Endometrium (tissue), 2 donors: ENCODE data around the gene EHD2.
"Not testable (repeated sequence)": the region's sequence is repeated elsewhere in the genome, so short reads cannot be mapped to it uniquely, and the experiment has no call there.

Experiments used
- FAIRE-seq: peaks from 2 replicates; lab custom pipeline; 2012; peaks lifted over from hg19 to GRCh38; lab: Jason Lieb, UNC
- donor health status: control.
- donor health status: control.

EHD2 gene

DNA sequence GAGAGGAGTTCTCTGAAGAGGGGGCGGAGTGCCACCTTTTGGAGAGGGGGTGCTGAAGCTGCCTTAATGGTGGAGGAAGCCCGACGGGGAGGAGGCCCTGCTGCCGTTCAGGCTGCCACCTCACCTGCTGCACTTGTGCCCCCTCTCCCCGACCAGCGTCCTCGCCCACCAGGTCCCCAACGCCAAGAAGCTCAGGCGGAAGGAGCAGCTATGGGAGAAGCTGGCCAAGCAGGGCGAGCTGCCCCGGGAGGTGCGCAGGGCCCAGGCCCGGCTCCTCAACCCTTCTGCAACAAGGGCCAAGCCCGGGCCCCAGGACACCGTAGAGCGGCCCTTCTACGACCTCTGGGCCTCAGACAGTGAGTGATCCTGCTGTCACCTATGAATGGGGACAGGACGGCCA lies 37.5 kb downstream of the EHD2 start:
- FAIRE-seq, result no peak

DNA sequence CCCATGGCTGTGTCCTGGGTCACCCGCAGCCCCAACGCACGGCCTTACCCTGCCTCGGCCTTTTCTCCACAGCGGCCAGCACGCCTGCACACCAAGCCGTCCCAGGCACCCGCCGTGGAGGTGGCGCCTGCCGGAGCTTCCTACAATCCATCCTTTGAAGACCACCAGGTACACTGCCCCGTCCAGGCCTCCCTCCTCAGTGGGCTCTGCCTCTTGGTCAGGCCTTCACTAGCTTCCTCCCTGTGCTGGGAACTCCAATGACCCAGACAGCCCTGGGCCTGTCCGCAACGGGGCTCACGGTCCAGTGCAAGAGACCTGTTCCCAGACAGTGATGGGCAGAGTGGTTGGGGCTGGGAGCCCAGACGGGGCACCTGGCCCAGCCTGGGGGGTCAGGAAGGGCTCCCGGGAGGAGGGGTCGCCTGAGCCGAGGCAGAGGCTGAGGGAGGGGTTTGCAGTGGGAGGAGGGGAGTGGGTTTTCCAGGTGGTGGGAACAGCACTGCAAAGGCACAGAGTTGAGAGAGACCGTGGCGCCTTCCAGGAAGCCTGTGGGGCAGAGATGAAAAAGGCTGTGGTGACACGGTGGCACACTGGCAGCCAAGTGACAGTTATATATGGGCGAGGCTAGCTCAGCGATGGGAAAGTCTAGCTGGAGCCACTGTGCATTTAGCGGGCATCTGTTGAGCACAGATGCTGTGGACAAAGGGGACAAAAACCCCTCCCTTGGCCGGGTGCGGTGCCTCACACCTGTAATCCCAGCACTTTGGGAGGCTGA lies 39.4 kb downstream of the EHD2 start:
- FAIRE-seq, result no peak

DNA sequence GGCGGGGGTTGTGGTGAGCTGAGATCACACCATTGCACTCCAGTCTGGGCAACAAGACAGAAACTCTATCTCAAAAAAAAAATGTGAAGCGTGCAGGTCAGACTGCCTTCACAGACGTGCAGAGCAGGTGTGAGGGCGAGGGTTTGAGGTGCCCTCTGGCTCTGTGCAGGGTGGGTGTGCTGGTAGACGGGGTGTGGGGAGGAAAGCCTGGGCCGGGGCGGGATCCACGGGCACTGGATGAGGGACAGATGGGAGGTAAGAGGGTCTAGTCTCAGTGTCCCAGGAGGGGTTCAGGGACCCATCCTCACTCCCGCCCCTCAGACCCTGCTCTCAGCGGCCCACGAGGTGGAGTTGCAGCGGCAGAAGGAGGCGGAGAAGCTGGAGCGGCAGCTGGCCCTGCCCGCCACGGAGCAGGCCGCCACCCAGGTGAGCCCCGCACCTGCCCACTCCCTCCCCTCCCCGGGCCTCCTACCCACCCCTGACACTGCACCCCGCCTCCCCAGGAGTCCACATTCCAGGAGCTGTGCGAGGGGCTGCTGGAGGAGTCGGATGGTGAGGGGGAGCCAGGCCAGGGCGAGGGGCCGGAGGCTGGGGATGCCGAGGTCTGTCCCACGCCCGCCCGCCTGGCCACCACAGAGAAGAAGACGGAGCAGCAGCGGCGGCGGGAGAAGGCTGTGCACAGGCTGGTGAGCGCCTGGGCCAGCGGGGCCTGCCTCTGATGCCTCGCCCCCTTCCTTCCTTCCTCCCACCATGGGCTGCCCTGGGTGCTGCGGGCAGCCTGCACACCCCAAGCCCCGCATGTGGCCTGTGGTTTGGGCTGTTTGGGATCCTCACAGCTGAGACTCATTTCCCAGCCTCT lies 41.2 kb downstream of the EHD2 start:
- no peak for FAIRE-seq

DNA sequence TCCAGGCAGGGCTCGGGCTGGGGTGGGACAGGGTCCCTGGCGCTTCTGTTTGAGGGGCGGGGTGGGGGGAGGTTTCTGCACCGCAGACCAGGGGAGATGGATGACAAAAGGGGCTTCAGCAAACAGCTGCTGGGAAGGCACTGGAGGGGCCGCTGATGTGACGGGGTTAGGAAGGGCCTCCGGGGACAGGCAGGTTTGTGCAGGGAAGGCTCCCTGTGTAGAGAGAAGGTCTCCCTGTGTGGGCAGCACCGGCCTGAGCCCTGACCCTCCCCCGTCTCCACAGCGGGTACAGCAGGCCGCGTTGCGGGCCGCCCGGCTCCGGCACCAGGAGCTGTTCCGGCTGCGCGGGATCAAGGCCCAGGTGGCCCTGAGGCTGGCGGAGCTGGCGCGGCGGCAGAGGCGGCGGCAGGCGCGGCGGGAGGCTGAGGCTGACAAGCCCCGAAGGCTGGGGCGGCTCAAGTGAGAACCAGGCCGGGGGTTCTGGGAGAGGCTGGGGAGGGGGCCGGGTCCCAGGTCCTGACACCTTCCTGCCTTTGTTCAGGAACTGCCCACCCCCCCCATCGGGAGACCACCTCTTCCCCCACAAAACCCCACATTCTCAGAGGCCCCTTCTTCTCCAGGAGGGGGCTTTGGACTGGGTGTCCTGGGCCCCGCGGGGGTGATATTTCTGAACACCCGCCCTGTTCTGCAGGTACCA lies 42.0 kb downstream of the EHD2 start:
- no peak for FAIRE-seq

DNA sequence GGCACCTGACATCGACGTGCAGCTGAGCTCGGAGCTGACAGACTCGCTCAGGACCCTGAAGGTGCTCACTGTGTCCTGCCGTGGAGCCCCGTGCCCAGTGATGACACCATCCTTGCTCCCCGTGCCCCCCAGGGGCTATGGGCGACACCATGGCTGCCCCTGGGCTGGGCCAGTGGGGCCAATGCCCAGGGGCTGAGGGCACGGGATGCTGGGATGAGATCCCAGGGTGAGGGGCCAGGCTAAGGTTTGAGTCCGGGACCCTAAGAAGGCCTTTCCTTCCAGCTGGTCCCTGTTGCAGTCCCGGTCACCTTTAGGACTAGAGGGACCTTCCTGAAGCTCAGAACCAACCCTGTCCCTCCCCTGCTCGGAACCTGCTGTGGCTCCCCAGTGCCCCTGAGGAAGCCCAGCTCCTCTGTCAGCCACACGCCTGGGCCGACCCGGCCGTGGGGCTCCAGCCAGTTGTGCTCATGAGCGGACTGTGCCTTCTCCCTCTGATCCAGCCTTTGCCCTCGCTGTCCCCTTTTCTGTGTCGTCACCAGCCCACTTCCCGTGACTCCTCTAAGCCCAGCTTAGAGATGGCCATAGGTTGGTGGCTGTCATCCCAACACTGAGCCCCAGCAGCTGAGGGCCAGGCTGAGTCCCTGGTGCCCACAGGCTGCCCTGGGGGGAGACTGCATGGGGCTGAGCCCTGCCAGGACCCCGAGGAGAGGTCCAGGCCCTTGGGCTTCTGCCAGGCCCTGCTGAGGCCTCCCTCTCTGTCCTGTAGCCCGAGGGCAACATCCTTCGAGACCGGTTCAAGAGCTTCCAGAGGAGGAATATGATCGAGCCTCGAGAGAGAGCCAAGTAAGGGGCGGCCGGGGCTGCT lies 42.8 kb downstream of the EHD2 start:
- no peak for FAIRE-seq

DNA sequence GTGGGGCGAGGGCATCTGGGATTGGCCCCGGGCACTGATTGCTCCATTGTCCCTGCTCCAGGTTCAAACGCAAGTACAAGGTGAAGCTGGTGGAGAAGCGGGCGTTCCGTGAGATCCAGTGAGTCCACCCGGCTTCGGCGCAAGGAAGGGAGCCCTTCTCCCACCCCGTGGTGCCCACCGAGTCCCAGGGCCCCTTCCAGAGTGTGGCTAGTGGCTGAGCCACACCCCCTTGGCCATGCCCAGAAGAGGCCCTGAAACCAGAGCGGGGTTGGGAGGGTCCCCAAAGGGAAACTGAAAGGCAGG lies 43.4 kb downstream of the EHD2 start:
- no peak for FAIRE-seq

DNA sequence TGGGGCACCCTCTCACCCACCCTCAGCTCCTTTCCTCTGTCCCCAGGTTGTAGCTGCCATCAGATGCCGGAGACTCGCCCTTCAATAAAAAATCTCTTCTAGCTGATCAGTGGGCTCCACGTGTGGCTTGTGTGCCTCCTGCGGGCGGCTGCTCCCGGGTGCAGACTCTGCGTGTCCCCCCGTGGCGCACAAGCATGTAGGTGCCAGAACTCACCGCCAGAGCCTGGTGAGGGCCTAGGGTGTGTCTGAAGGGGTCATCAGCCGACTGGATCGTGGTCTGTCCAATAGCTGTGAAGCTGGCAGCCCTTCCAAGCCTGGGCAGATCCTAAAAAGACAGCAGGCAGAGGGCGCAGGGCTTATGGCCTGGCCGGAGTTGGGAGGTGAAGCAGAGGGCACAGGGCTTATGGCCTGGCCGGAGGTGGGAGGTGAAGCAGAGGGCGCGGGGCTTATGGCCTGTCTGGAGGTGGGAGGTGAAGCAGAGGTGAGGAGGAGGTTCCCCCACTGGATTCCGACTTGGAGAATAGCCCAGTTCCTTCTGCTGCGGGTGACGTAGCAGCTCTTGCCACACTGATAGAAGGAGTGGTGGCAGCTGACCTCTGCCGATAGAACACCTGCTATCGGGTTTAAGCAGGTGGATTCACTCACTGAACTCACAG lies 43.9 kb downstream of the EHD2 start:
- FAIRE-seq, result no peak

DNA sequence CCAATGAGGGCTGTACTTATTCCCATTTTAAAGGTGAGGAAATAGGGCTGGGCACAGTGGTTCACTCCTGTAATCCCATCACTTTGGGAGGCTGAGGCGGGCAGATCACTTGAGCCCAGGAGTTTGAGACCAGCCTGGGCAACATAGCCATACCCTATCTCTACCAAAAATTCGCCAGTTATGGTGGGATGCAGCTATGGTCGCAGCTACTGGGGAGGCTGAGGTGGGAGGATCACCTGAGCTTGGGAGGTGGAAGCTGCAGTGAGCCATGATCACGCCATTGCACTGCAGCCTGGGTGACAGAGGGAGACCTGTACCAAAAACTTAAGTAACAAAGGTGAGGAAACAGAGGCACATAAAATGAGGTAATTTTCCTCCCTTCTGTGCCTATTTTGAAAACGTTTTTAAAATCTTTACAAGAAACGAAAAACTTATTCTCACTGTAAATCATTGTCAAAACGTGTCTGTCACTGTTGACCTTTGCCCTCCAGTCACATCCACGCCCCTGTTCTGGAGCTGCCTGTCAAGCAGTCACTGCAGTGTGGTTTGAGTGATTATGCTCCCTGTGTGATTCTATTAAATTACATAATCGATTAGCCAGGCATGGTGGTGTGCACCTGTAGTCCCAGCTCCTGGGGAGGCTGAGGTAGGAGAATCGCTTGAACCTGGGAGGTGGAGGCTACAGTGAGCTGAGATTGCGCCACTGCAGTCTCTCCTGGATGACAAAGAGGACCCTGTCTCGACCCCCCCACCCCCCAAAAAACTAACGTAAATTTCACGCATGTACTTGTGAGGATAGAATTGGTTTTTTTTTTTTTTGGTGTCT lies 44.6 kb downstream of the EHD2 start:
- no peak for FAIRE-seq

DNA sequence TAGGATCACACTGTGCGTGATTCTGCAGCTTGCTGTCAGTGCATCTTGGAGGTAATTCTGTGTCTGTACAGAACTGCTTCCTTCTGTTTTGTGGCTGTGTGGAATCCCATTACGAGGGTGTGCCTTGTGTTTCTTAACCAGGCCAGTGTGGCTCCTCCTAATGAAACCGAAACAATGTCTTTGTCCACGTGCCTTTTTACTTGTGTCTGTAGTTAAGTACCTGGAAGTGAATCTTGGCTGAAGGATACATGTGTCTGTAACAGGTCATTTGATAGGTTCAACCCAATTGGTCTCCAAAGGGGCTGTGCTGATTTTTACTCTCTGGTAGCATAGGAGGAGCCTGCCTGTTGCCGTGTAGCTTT lies 45.2 kb downstream of the EHD2 start:
- FAIRE-seq, result no peak

DNA sequence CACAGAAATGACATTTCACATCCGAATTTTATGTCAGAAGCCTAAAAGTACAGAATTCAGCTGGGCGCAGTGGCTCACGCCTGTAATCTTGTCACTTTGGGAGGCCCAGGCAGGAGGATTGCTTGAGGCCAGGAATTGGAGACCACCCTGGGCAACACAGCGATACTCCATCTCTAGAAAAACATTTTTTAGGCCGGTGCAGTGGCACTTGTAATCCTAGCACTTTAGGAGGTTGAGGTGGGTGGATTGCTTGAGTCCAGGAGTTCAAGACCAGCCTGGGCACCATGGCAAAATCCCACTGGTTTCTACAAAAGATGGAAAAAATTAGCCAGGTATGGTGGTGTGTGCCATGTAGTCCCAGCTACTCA lies 47.4 kb downstream of the EHD2 start:
- no peak for FAIRE-seq

DNA sequence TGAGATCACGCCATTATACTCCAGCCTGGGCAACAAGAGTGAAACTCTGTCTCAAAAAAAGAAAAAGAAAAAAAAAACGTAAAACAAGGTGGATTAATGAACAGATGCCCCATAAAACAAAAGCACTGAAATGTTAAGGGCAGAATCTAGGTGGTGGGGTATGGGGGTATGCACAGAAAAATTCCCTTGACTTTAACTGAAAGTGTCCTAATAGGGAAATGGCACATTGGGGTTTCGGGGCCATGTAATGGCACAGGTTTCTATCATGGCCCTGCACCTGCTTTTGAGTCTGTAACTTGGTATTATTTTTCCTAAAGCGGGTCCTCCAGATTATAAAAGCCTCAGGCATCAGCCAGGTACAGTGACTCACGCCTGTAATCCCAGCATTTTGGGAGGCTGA lies 48.3 kb downstream of the EHD2 start:
- no peak for FAIRE-seq

DNA sequence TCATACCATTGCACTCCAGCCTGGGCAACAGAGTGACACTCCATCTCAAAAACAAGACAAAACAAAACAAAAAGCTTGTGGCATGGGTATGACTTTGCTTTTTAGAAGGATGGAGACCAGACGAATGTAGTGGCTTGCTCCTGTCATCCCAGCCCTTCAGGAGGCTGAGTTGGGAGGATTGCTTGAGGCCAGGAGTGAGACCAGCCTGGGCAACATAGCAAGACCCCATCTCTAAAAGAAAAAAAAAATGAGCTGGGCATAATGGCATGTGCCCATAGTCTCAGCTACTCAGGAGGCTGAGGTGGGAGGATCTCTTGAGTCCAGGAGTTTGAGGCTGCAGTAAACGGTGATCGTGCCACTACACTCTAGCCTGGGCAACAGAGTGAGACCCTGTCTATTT lies 48.9 kb downstream of the EHD2 start:
- no peak for FAIRE-seq

DNA sequence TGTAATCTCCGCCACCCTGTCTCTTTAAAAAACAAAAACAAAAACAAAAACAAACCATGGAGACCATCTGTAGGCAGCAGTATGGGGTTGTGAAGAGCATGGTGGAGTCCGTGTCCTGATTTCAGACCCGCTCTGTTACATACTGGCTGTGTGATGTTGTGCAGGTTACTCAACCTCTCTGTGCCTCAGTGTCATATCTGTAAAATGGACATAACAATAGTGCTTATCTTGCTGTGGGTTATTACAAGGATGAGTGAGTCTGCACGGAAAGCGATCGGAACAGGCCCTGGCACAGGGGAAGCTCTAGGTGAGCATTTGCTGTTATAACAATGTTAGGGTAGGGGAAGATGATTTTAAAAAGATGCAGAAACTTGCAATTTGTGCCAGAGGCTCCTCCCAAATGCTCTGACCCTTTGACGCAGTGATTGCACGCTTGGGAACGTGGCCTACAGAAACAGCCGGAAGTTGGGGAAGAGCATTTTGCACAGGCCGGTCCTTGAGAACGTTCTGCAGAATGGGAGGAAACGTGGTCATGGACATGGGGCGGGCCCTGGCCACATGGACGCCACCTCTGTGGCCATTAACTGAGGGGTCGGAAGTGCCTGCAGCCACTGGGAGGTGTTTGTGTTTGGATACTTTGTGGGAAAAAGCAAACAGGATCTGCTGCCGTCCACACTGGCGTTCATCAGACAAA lies 49.5 kb downstream of the EHD2 start:
- FAIRE-seq, result no peak

DNA sequence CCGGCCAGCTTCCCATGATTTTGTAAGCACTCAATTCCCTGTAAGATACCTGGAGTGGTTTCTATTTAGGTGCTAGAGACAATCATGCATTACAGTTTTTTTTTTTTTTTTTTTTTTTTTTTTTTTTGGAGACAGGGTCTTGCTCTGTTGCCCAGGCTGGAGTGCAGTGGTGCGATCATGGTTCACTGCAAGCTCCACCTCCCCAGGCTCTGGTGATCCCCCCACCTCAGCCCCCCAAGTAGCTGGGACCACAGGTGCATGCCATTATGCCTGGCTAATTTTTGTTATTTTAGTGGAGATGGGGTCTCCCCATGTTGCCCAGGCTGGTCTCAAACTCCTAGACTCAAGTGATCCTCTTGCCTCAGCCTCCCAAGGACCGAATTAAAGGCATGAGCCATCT lies 51.5 kb downstream of the EHD2 start:
- FAIRE-seq, result not testable (repeated sequence)

DNA sequence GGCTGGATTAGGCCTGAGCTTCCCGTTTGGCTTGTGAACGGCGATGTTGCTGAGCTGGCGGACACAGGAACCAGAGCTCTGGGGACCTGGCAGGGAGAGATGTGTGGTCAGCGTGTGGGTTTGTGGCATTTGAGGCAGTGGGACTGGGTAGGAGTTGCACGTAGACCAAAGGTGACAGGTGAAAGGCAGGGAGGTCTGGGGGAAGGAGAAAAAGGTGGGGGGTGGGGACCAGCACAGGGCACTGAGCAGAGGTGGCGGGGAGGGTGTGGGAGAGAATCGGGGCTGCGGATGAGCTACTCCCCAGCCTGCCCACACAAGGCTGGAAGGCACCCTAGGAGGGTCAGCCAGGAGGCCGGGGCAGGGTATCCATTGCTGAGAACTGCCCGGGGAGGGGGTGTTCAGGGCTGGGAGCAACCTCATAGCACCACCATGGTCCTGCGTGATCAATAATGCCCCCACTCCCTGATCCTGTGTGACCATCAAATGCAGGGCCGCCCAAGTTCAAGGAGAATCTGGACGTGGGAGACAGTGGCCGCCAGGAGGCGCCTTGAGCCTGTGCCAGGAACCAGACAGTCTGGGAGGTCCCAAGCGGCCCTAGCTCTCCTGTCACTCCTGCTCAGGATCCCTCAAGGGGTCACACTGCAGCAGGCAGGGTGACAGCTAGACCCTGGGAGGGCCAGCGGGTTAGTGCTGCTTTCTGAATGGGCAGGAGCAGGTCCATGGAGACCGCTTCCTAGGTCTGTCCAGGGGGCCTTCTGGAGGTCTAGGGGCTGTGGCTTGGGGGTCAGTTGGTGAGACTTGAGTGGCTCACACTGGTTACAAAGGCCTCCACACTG lies 52.5 kb downstream of the EHD2 start:
- FAIRE-seq, result no peak

DNA sequence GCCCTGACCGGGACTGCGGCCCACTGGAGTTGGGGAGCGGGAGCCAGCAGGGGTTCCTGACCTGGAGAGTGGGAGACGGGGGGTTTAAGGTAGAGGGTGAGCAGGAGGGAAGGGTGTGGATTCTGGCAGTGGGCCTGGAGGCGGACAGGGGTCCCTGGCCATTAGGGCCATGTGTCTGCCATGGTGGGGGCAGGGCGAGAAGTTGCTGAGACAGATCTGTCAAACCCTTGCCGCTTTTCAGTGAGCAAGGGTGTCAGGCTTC lies 53.1 kb downstream of the EHD2 start:
- FAIRE-seq, result no peak

DNA sequence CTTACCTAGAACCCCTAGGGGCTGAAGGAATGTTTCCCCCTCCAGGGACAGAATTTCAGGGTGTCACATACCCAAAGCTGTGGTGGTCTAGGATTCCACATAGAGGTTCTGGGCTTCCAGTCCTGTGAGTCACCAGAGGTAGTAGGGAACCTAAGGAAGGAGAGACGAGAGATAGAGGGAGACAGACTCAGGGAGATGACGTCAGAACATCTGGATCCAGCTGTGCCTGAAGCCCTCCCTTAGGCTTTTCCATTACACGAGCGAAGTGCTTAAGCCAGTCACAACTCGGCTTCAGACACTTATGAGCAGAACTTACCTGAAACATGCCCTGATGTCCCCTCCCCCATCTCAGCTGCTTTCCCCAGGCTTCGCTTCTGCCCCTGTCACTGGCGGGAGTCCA lies 53.4 kb downstream of the EHD2 start:
- no peak for FAIRE-seq

DNA sequence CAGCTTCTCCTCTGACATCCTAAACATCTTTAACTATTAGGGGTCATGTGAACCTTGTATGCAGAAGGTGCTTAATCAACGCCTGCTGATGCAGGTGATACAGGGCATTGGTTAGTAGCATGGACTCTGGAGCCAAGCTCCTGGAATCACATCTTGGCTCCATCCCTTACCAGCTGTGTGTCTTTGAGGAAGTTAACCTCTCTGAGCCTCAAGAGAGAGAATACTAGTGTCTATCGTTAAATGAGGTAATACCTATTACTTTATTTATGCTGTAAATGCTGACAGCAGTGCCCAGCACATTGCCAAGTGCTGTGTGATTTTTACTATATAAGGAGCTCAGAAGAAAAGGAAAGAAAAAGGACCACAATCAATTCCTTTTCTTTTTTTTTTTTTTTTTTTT lies 54.1 kb downstream of the EHD2 start:
- FAIRE-seq, result no peak

DNA sequence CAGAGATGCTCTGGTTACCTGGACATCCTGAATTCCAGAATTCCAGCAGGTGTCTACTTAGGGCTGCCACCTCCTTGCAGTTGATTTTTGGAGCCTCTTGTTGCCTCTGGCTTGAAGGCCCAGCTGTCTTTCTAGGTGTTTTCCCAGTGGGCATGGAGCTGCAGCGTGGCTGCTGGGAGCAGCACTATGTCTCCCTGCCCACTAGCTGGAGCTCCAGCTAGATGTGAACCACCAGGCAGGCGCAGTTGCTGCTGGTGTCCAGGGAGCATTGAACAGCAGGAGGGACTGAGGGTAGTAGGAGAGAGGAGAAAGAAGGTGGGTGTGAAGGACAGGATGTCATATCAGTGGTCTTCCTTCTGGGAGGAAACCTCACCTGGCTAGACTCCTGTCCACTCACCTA lies 55.4 kb downstream of the EHD2 start:
- FAIRE-seq, result no peak

DNA sequence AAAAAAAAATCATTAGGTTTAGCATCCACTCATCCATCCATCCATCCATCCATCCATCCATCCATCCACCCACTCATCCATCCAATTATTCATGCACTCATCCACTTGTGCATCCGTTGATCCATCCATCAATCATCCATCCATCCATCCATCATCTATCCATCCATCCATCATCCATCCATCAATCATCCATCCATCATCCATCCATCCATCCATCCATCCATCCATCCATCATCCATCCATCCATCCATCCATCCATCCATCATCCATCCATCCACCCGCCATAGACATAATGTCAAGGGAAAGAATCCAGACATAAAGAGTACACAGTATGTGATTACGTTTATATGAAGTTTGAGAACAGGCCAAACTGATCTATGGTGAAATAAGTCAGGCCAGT lies 56.3 kb downstream of the EHD2 start:
- no peak for FAIRE-seq
